Tracheal epithelial cell (primary cell): ENCODE data around the gene SYT13. TPM values are rescaled to one million over a fixed set of nuclear protein-coding genes. Genes with fewer than 3 reads are reported as not detected.

ENCODE experiments used
- total RNA-seq: library from RNA; depleted of rRNA; stranded (reverse); fragments of >200 nt; gene quantifications from 2 replicates; pipeline ENCODE4 v1.2.1, GENCODE V29; 2014

The SYT13 gene, protein sequence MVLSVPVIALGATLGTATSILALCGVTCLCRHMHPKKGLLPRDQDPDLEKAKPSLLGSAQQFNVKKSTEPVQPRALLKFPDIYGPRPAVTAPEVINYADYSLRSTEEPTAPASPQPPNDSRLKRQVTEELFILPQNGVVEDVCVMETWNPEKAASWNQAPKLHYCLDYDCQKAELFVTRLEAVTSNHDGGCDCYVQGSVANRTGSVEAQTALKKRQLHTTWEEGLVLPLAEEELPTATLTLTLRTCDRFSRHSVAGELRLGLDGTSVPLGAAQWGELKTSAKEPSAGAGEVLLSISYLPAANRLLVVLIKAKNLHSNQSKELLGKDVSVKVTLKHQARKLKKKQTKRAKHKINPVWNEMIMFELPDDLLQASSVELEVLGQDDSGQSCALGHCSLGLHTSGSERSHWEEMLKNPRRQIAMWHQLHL
- 7.2 TPM in 1 of 2 replicates, not detected in the other for total RNA-seq

DNA sequence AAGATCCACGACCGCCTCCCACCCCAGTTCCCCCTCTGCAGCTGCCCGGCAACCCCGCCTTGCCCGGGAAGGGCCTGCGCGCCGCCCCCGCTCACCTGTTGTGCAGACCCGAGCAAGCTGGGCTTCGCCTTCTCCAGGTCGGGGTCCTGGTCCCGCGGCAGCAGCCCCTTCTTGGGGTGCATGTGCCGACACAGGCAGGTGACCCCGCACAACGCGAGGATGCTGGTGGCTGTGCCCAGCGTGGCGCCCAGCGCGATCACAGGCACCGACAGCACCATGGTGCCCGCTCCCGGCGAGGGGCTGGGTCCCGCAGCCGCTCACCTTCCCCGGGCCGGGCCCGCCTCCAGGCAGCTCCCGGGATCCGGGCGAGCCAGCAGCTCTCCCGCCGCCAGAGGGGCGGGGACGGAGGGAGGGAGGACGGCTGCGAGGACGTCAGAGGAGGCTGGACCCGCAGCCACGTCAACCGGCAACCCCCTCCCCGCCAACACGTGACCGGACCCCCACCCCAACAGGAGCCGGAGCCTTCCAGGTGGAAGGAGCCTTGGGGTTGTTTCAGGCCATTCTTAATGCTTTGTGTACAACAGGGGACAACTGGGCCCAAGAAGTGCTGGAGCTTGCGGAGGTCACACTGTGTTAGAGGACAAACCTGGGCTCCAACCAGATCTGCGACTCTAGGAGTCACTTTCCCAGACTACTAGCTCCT is at the start of gene SYT13:
TSS of gene SYT13 (minus strand) at position 412 of the 703 bp plus-strand sequence. CDS start at position 278, 134 bp downstream.

Other genes starting within 250 kb of the SYT13 start
- 6.2 and 6.7 TPM in 2 replicates for gene PRDM11, start 139.7 kb downstream of the SYT13 start, total RNA-seq